ENCODE data around the gene ATG3.

DNA sequence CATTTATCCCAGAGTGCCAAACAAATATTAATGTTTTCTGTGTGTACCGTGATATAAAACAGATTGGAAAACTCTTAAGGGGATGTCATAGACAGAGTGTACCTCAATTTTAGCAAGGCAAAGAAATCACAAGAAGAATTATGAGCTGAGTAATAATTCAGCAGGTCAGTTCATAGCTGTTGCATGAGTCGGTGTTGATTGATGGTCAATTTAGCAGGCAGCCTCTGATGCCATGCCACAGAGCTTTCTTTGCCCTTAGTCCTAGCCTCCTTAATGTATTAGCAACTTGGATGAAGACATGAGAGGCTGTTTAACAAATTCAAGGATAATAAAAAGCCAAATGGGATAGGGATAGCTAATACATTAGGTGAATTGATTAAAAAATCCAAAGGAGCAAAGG, 6.9 kb upstream of the ATG3 start:
- TF ChIP-seq, protein P1, sequence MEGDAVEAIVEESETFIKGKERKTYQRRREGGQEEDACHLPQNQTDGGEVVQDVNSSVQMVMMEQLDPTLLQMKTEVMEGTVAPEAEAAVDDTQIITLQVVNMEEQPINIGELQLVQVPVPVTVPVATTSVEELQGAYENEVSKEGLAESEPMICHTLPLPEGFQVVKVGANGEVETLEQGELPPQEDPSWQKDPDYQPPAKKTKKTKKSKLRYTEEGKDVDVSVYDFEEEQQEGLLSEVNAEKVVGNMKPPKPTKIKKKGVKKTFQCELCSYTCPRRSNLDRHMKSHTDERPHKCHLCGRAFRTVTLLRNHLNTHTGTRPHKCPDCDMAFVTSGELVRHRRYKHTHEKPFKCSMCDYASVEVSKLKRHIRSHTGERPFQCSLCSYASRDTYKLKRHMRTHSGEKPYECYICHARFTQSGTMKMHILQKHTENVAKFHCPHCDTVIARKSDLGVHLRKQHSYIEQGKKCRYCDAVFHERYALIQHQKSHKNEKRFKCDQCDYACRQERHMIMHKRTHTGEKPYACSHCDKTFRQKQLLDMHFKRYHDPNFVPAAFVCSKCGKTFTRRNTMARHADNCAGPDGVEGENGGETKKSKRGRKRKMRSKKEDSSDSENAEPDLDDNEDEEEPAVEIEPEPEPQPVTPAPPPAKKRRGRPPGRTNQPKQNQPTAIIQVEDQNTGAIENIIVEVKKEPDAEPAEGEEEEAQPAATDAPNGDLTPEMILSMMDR (IDR thresholded peaks at IDR 0.05; ENCODE audit: low read length), result no peak
- no peak for TF ChIP-seq EZH2 (IDR thresholded peaks at IDR 0.05; ENCODE audit: borderline replicate concordance, low read length)

Measured in OCI-LY1 (cell line).